ENCODE results near the gene SLC12A5.

The SLC12A5 gene

DNA sequence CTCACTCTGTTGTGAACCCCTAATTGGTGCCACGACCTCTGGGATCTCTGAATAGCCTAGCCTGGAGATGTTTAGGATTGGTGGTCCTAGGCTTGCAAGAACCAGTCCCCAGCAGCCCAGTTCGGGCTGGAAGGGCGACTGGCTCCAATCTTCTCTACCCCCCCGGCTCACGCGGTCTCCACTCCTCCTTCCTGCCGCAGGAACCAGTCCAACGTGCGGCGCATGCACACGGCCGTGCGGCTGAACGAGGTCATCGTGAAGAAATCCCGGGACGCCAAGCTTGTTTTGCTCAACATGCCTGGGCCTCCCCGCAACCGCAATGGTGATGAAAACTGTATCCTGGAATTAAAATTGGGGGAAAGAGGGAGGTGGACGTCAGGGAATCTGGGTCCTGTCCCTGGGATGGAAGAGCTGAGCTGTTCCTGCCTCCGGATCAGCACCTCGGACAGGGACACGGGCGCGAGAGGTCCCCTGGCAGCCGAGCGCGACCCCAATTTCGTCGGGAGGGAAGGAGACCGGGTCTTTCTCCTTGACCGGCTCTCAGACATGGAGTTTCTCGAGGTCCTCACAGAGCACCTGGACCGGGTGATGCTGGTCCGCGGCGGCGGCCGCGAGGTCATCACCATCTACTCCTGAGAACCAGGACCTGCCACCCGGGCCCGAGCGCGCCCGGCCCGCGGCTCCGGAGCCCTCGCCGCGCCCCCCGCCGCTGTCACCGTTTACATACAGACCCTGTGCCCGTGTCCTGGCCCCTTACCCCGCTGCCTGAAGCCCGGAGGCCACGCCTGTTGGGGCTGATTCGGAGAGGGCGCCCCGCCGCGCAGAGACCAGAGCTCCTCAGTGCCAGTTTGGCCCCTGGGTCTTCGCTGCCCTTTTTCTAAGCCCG lies 28.2 kb downstream of the SLC12A5 start:
- DNase-seq: peak; percentile 62

DNA sequence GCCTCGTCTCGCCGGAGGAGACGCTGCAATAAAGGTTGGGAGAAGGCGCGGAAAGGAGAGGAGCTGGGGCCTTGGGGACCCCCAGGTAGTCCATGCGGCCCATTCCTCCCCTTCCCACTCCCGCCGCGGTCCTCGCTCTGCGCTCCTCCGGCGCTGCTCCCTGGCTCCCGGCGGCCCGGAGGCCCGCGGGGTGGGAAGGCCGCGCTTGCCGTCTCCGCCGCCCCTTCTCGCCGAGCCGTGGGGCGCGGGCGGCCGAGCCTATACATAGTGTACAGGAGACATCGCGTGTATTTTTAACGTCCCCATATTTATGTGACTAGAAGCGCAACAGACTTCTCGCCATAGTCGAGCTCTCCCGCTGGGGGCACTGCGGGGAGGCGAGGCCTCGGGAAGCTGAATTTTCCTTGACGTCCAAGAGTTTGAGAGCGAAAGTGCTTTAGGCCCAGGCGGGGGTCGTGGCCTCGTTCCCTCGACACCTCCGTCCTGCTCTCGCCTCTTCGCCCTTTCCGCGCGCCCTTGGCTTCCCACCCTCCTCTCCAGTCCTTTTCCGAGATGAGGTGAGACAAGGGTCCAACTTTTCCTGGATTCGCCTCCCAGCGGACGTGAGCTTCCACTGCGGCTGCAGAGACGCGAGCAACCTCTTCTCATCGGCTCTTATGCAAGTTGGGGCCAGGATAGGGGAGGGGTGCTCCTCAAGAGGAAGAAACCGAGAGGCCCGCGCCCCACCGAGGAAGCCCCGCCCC lies 29.0 kb downstream of the SLC12A5 start:
- DNase-seq: peak; percentile 65

DNA sequence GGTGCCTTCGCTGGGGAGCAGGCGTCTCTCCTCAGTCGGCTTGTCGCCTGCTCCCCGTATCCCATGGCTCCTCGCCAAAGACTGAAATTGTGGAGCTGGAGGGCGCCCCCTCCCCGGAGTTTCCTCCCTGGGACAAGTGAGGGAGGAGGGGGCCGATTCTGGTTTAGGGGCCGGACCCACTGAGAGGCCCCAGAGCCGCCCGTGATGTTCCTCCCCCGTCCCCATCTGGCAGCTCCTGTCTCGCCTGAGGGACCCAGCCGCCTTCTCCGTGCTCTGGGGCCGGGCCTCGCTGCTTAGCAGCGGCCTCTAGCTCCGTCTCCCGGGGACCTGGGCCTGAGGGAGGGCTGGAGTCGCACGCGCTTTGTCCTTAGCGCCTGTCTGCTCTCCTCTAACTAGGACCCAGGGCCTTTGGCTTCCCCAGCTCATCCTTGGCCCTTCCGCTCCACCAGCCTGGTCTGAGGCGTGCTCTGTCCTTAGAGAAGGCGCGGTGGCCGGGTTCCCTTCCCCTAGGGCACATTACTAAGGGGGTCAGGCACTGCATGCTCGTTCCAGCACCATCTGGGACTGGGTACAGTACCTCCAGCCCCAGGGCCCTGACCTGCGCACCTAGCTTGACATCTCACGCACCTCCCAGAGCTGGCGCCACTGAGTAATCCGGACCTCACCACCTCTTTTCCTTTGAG lies 29.7 kb downstream of the SLC12A5 start:
- DNase-seq: peak; percentile 25

- DNase-seq: peak; percentile 58
Observed at GRCh38 chr20:46060301-46060881, 31.4 kb downstream of the SLC12A5 start.

DNA sequence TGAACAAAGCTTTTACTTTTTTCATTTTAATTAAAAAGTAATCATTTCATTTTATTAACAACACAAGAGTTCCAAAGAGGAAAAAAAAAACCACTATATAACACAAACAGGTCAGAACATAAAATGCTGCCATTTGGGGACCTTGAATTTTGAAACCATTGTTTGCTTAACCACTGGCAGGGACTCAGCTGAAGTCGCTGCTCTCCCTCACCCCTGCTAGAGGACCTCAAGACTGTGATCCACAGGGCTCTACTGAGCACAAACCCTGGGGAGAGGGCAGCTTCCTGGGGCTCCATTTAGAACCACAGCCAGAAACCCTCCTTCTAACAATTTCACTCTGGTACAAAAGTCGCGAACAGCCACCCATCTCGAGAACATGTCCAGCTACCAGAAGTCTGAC lies 32.0 kb downstream of the SLC12A5 start:
- no peak for DNase-seq

DNA sequence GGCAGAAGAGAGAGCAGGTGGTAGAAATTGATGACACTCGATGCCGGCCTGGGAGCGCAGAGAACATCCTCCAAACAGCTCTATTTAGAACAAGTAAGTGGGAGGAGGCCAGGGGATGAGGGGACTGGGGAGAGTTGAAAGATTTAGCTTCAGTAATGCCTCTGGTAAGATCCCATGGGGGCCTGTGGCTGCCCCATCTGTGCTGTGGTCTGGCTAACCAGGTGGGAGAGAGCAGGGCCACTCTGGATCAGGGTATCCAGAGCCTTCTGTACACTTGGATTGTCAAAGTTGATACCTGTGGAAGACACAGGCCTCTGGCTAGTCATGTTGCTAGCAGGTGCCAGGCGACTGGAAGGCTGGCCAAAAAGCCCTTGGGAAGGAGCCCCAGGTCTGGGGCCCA lies 33.1 kb downstream of the SLC12A5 start:
- no peak for DNase-seq

- DNase-seq: no peak
Observed at GRCh38 chr20:46062621-46063020, 33.6 kb downstream of the SLC12A5 start.

GRCh38 chr20:46063151-46063550 lies 34.1 kb downstream of the SLC12A5 start:
- DNase-seq: no peak

DNA sequence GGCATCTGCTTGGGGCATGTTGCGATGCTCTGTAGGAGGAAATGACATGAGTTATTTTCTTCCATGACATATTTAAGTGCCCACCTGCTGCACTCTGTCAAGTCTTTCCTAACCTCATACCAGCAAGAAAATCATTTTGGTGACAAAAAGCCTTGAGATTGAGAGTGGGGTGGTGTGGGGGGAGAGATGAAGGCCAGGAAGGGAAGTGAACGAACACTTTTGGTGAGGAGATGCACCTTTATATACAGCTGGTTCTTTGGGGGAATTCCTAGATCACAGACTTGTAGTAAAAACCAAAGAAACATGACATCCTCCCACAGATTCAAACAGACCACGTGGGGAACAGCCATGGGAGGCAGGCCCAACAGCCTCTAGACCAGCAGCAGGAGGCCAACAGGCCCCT lies 34.6 kb downstream of the SLC12A5 start:
- no peak for DNase-seq

DNA sequence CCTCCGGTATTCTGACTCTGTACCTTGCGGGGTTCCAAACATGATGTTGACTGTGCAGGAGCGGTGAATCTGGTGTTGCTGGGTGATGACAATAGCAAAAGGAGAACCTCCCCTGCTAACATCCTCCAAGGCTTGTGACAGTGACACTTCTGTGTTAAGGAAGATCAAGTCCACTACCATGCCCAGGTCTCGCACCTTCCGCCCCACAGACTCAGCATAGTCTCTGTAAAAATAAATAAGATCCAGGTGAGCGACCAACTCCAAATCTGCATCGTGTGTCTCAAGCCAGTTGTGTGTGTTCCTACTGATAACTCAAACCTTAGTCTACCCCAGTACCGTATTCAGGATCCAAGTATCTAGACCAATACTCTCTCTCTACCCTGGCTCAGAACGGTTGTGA lies 36.0 kb downstream of the SLC12A5 start:
- DNase-seq: no peak

DNA sequence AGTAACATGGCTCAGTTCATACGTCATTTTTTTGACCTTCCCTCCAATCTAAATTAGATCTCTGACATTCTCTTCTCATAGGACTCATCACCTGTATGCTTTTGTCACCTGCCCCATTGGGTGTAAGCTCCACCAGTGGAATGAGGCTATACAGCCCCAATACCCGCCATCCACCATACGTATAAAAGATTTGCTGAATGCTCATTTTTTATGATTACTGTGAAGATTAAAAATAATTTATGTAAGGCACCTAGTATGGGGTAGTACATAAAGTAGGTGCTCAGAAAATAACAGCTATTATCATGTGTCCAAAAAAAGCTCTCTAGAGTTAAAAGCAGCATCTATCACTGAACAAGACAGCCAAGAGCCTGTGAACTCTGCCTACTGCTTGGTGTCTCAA lies 36.7 kb downstream of the SLC12A5 start:
- DNase-seq: no peak

- DNase-seq: no peak
Observed at GRCh38 chr20:46070215-46070900, 41.3 kb downstream of the SLC12A5 start.

DNA sequence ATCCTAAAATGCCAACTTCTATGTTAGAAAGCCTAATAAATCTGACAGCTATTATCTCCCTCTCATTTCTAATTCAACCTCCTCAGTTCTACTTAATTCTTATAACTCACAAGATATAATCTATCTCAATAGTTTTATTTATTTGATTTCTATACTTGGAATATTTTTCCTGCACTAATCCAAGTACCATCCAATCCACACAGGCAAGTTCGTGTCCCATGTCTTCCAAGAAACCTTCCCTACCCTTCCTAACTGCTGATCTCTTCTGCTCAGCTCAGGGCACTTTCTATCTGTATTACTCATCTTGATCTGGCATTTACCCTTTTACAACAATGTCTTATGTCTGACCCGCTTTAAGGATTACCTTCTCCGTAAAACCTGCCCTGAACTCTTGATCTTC lies 42.6 kb downstream of the SLC12A5 start:
- no peak for DNase-seq

GRCh38 chr20:46073024-46073423 lies 44.0 kb downstream of the SLC12A5 start:
- DNase-seq: no peak

- DNase-seq: no peak
Observed at GRCh38 chr20:46073443-46073842, 44.4 kb downstream of the SLC12A5 start.

GRCh38 chr20:46074006-46074405 lies 45.0 kb downstream of the SLC12A5 start:
- DNase-seq: no peak

DNA sequence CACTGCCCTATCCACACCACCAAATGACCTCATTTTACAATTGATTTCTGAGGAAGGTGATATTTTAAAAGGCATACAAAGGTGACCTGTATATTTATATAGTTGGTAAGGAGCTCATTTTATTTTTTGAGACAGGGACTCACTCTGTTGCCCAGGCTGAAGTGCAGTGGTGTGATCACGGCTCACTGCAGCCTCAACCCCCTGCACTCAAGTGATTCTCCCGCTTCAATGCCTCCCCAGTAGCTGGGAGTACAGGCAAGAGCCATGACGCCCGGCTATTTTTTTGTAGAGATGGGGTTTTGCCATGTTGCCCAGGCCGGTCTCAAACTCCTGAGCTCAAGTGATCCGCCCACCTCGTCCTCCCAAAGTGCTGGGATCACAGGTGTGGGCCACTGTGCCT lies 47.8 kb downstream of the SLC12A5 start:
- DNase-seq: no peak

DNA sequence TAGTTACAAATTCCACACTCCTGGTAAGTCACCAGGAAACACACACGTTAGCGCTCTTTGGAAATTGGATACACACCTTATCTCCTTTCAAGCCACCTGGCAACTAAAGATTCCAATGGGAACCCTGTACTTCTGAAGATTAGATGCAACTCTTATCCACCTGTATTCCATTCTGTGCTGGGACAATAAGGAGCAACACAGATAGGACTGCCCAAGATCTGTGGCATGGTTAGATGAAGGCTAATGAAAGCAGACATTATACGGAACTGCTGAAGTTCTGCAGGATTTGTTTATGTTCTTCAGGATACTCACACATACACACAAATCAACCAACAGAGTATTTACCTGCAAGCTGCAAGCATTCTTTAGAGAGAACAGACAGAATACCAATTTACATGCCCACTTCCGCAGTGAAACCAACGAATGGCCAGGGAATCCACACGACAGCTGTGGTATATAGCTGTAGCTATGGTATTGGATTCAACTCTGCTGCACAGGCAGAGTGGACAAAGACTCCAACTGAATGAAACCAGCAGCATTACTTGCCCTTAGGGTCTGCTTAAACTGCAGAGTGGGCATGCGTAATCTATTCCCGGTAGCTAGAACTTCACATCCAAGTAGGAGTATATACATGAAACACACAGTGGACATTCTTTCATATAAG lies 48.8 kb downstream of the SLC12A5 start:
- no peak for DNase-seq

GRCh38 chr20:46078954-46079353 lies 49.9 kb downstream of the SLC12A5 start:
- no peak for DNase-seq

DNA sequence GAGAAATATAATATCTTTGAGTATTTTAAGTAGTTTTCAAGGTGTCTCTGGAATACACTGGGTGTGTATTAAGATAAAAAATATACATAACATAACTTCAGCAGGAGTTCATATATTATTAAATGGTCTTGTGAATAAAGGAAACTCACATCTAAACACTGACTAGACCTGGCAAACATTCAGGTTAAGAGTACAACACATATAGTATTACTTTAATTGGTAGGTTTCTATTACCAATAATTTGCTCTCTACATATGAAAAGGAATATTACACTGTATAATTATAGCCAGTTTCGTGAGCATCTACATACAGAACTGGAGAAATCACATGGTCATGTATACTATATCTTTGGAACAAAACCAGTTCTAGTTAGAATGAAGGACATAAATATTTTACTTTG lies 52.1 kb downstream of the SLC12A5 start:
- no peak for DNase-seq

DNA sequence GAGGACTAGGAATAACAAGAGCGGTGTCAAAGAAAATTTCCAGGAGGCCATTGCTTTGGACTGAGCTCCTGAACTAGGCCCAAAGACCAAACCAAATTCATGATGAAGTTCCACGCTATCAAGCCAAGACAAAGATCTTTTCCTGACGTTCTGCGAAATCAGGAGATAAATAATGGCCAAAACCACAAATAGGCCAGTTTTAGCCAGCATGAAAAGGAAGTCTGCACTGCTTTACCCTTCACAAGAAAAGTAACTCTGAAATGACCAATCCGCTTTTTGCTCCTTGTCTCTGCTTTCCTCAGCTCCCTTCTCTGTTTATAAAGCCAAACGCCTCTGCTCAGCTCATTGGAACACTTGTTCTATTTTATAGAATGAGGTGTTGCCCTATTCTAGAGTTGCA lies 54.1 kb downstream of the SLC12A5 start:
- DNase-seq: no peak

DNA sequence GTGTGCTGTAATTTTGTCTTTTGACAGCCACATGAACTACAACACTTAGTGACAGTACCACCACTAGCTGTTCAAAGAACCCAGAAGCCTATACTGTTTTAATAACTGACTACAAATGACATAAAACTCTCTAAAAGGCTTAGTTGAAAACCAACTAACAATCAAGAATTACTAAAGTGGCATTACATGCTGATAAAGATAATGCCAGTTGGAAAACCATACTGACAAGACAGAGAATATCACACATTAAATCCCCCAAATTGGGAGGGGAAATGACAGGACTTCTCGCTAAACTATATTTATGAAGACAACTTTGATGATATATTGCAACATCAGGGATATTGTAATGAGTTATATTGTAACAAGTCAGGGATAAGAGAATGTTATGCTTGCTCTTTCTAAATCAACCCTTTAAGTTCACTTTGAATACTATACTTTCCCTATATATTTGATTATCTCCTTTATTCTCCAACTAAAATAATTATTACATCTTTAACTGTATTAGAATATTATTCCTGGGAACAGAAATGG lies 54.6 kb downstream of the SLC12A5 start:
- DNase-seq: no peak
